ENCODE measurements around the gene PLEKHN1. TPM values are rescaled to one million over a fixed set of nuclear protein-coding genes. Genes with fewer than 3 reads are reported as not detected.

The PLEKHN1 gene
- total RNA-seq, 1 donor from 2014 or later = 15.2 TPM

GRCh38 chr1:931380-932172, 34.7 kb upstream of the PLEKHN1 start:
- DNase-seq (ENCODE audit: extremely low spot score in 2 of 2) = no peak
- no peak overlapping the region for H3K27ac ChIP-seq
- no peaks in the 10 kb centered on the region for H3K9me3 ChIP-seq
- H3K4me3 ChIP-seq = no peak overlapping the region
- no peaks in the 10 kb centered on the region for H3K36me3 ChIP-seq
- H3K27me3 ChIP-seq = no peaks in the 10 kb centered on the region
- H3K4me1 ChIP-seq = peaks cover 12% of the 10 kb centered on the region
- no peak for TF ChIP-seq CTCF (IDR thresholded peaks at IDR 0.05)
- TF ChIP-seq POLR2AphosphoS5 (IDR thresholded peaks at IDR 0.05; ENCODE audit: insufficient read depth in 1 of 2, low read depth in 1 of 2) = no peak
- no peak for TF ChIP-seq POLR2A (IDR thresholded peaks at IDR 0.05)
- intact Hi-C loops (cut with DNase I) = no loop called here

- H3K4me1 ChIP-seq = peaks cover 12% of the 10 kb centered on the region
- intact Hi-C loops (cut with DNase I) = no loop called here
- H3K27me3 ChIP-seq = no peaks in the 10 kb centered on the region
Observed at GRCh38 chr1:932173-932510, 34.1 kb upstream of the PLEKHN1 start.

GRCh38 chr1:932776-933602, 33.3 kb upstream of the PLEKHN1 start:
- H3K27me3 ChIP-seq = no peaks in the 10 kb centered on the region

More at GRCh38 chr1:932173-932510, 34.1 kb upstream of the PLEKHN1 start:
- Histone ChIP-seq H3K36me3 (no peaks in the 10 kb centered on the region), H3K4me3 (no peak overlapping the region), H3K27ac (no peak overlapping the region), H3K9me3 (no peaks in the 10 kb centered on the region)
- no peak for TF ChIP-seq POLR2AphosphoS5 (IDR thresholded peaks at IDR 0.05; ENCODE audit: insufficient read depth in 1 of 2, low read depth in 1 of 2)
- TF ChIP-seq CTCF (IDR thresholded peaks at IDR 0.05) = no peak
- TF ChIP-seq POLR2A (IDR thresholded peaks at IDR 0.05) = no peak
- DNase-seq (ENCODE audit: extremely low spot score in 2 of 2) = no peak

GRCh38 chr1:933603-933940, 32.7 kb upstream of the PLEKHN1 start:
- Histone ChIP-seq H3K36me3 (no peaks in the 10 kb centered on the region), H3K27me3 (no peaks in the 10 kb centered on the region), H3K9me3 (no peaks in the 10 kb centered on the region), H3K27ac (no peak overlapping the region), H3K4me1 (peaks cover 12% of the 10 kb centered on the region), H3K4me3 (no peak overlapping the region)
- TF ChIP-seq POLR2A (IDR thresholded peaks at IDR 0.05) (no peak), CTCF (IDR thresholded peaks at IDR 0.05) (no peak), POLR2AphosphoS5 (IDR thresholded peaks at IDR 0.05; ENCODE audit: insufficient read depth in 1 of 2, low read depth in 1 of 2) (no peak)
- intact Hi-C loops (cut with DNase I) = no loop called here
- DNase-seq (ENCODE audit: extremely low spot score in 2 of 2) = no peak

More at GRCh38 chr1:932776-933602, 33.3 kb upstream of the PLEKHN1 start:
- Histone ChIP-seq H3K9me3 (no peaks in the 10 kb centered on the region), H3K27ac (no peak overlapping the region), H3K4me1 (peaks cover 12% of the 10 kb centered on the region), H3K36me3 (no peaks in the 10 kb centered on the region), H3K4me3 (no peak overlapping the region)
- no peak for DNase-seq (ENCODE audit: extremely low spot score in 2 of 2)
- intact Hi-C loops (cut with DNase I) = no loop called here
- no peak for TF ChIP-seq POLR2A (IDR thresholded peaks at IDR 0.05)
- TF ChIP-seq POLR2AphosphoS5 (IDR thresholded peaks at IDR 0.05; ENCODE audit: insufficient read depth in 1 of 2, low read depth in 1 of 2) = no peak
- no peak for TF ChIP-seq CTCF (IDR thresholded peaks at IDR 0.05)

Measured in vagina (tissue), 2 donors.